Measurements from ENCODE around the gene GBX1. TPM values are rescaled to one million over a fixed set of nuclear protein-coding genes. Genes with fewer than 3 reads are reported as not detected.

The GBX1 gene
- total RNA-seq, 3 donors from 2014 or later (not counting 1 experiment from before 2014, with no cell fraction given): not detected

GRCh38 chr7:151099486-151100211 lies 67.8 kb downstream of the GBX1 start:
- Mint-ChIP-seq H3K4me1 (peaks cover 0 to 4% of the 10 kb centered on the region in 2 donors), H3K9me3 (no peaks in the 10 kb centered on the region), H3K4me3 (no peak overlapping the region), H3K27me3 (ENCODE audit: low read depth in 2 of 2) (no peaks in the 10 kb centered on the region), H3K36me3 (no peaks in the 10 kb centered on the region), H3K27ac (no peak overlapping the region)
- no peaks in the 10 kb centered on the region for H3K4me1 ChIP-seq (ENCODE audit: control insufficient read depth, insufficient read depth, low read length)
- intact Hi-C loops (cut with micrococcal nuclease): no loop called here
- H3K9me3 ChIP-seq (ENCODE audit: control insufficient read depth, insufficient read depth, low read length): no peaks in the 10 kb centered on the region
- no peak overlapping the region for H3K4me3 ChIP-seq (ENCODE audit: low read length)
- no peak for TF ChIP-seq CTCF (IDR thresholded peaks at IDR 0.05)
- DNase-seq (no peak), ATAC-seq (no peak)
- H3K27ac ChIP-seq (ENCODE audit: low read length): no peak overlapping the region
- H3K36me3 ChIP-seq (ENCODE audit: control insufficient read depth, insufficient read depth, low read length): no peaks in the 10 kb centered on the region
- no peaks in the 10 kb centered on the region for H3K27me3 ChIP-seq (ENCODE audit: control insufficient read depth, insufficient read depth, low read length)
- WGBS (ENCODE audit: insufficient coverage): 93% methylated on average over 20 of the region's 20 CpGs

Other genes starting within 250 kb of the GBX1 start
- gene KCNH2, start 189.4 kb downstream of the GBX1 start, total RNA-seq: under 1 TPM in 2 of 3 donors, not detected in 1; 0.39 to 0.60 TPM
- gene NOS3, start 176.7 kb downstream of the GBX1 start, total RNA-seq: 1 to 10 TPM; 2.6 to 5.9 (median 3.8) TPM
- gene ATG9B, start 143.2 kb downstream of the GBX1 start, total RNA-seq: 1 to 10 TPM; 4.4 to 4.6 (median 4.5) TPM
- gene ABCB8, start 139.2 kb downstream of the GBX1 start, total RNA-seq: 10 to 100 TPM; 50.6 to 60.5 (median 53.7) TPM
- gene ASIC3, start 119.2 kb downstream of the GBX1 start, total RNA-seq: 1 to 10 TPM; 5.7 to 7.9 (median 5.9) TPM
- gene CDK5, start 109.8 kb downstream of the GBX1 start, total RNA-seq: 1 to 10 TPM; 6.2 to 8.0 (median 6.6) TPM
- 10 to 100 TPM; 60.4 to 87.3 (median 66.1) TPM for gene SLC4A2, start 108.1 kb downstream of the GBX1 start, total RNA-seq
- 10 to 100 TPM; 72.8 to 89.4 (median 85.2) TPM for gene FASTK, start 86.9 kb downstream of the GBX1 start, total RNA-seq
- gene TMUB1, start 84.2 kb downstream of the GBX1 start, total RNA-seq: 10 to 100 TPM; 44.1 to 49.8 (median 47.3) TPM
- gene AGAP3, start 81.2 kb downstream of the GBX1 start, total RNA-seq: 10 to 100 TPM; 27.7 to 46.9 (median 42.8) TPM
- gene ASB10, start 19.6 kb upstream of the GBX1 start, total RNA-seq: not detected
- gene H2BK1, start 42.8 kb upstream of the GBX1 start, total RNA-seq: 1 to 10 TPM in 1 of 3 donors, not detected in 2; 2.5 TPM
- 10 to 100 TPM; 12.1 to 26.1 (median 17.6) TPM for gene ABCF2, start 59.5 kb upstream of the GBX1 start, total RNA-seq
- 10 to 100 TPM; 47.0 to 51.6 (median 48.6) TPM for gene CHPF2, start 64.8 kb upstream of the GBX1 start, total RNA-seq
- gene SMARCD3, start 81.0 kb upstream of the GBX1 start, total RNA-seq: 1 to 10 TPM; 3.1 to 8.7 (median 6.5) TPM
- 100 to 1,000 TPM; 110 to 113 (median 111) TPM for gene NUB1, start 174.1 kb upstream of the GBX1 start, total RNA-seq
- 1 to 10 TPM; 1.6 to 4.6 (median 2.1) TPM for gene WDR86, start 242.3 kb upstream of the GBX1 start, total RNA-seq